PC-3 (cell line): ENCODE results near the gene CTNND2. TPM values are rescaled to one million over a fixed set of nuclear protein-coding genes. Genes with fewer than 3 reads are reported as not detected.

Experiments
- ATAC-seq: fragments of 200-7000 bp; cut with Tn5 transposase; 2 replicates; pipeline ENCODE4 v1.9.1; 2020; ENCODE audit warnings: mild to moderate bottlenecking, moderate library complexity
- BruUV-seq: library from RNA; stranded (reverse); fragments of 400-500 nt; replicated peaks from 2 replicates; lab custom pipeline; 2021; lab: Mats Ljungman, UMichigan
- CTCF ChIA-PET: fragments of 300-600 bp; sonication (Branson Sonifier 250); formaldehyde crosslinking; loops from one replicate; lab custom pipeline; 2022; ENCODE audit warnings: antibody characterized with exemption; lab: Charles Lee
- POLR2A ChIA-PET: fragments of 300-600 bp; sonication (Branson Sonifier 250); formaldehyde crosslinking; loops from one replicate; lab custom pipeline; 2022; ENCODE audit warnings: antibody characterized with exemption; ENCODE audit not compliant: unreplicated experiment; lab: Charles Lee
- DNase-seq: peaks from one replicate; pipeline ENCODE4 v3.0.0-alpha.2; 2015
- H2AFZ ChIP-seq: fragments of 300-600 bp; sonication (generic); 2 replicates; pipeline ENCODE4 v1.6.0; 2016; ENCODE audit warnings: antibody characterized with exemption, low read length
- H3F3A ChIP-seq: fragments of 300-600 bp; sonication (generic); one replicate; pipeline ENCODE4 v1.6.0; 2017; ENCODE audit warnings: antibody characterized with exemption, low read length, control low read depth, mild to moderate bottlenecking; ENCODE audit not compliant: unreplicated experiment
- H3K27ac ChIP-seq: fragments of 300-600 bp; sonication (generic); 2 replicates; pipeline ENCODE4 v1.5.1; 2016; ENCODE audit warnings: mild to moderate bottlenecking, low read length
- H3K27me3 ChIP-seq: fragments of 300-600 bp; sonication (generic); 2 replicates; pipeline ENCODE4 v1.6.1; 2016; ENCODE audit warnings: low read length, mixed read lengths
- H3K36me3 ChIP-seq: fragments of 300-600 bp; sonication (generic); 2 replicates; pipeline ENCODE4 v1.6.1; 2016; ENCODE audit warnings: low read depth, mixed run types, low read length, mixed read lengths
- H3K4me1 ChIP-seq: fragments of 300-600 bp; sonication (generic); 2 replicates; pipeline ENCODE4 v1.5.1; 2016; ENCODE audit warnings: low read length; ENCODE audit not compliant: insufficient read depth
- H3K4me2 ChIP-seq: fragments of 300-600 bp; sonication (generic); 2 replicates; pipeline ENCODE4 v1.6.0; 2016; ENCODE audit warnings: low read length
- H3K4me3 ChIP-seq: fragments of 300-600 bp; sonication (generic); 2 replicates; pipeline ENCODE4 v1.5.1; 2016; ENCODE audit warnings: mild to moderate bottlenecking, low read length, mixed read lengths
- H3K79me2 ChIP-seq: fragments of 300-600 bp; sonication (generic); 2 replicates; pipeline ENCODE4 v1.6.1; 2017; ENCODE audit warnings: low read length, mixed read lengths
- H3K9ac ChIP-seq: fragments of 300-600 bp; sonication (generic); 2 replicates; pipeline ENCODE4 v1.6.0; 2016; ENCODE audit warnings: mild to moderate bottlenecking, low read length
- H3K9me2 ChIP-seq: fragments of 300-600 bp; sonication (generic); replicated peaks from 2 replicates; pipeline ENCODE4 v1.6.1; 2016; ENCODE audit warnings: mixed run types, low read length, mixed read lengths
- H3K9me3 ChIP-seq: fragments of 300-600 bp; sonication (generic); 2 replicates; pipeline ENCODE4 v1.6.1; 2016; ENCODE audit warnings: low read length, mixed read lengths
- H4K20me1 ChIP-seq: fragments of 300-600 bp; sonication (generic); 2 replicates; pipeline ENCODE4 v1.6.1; 2016; ENCODE audit warnings: low read length, mixed read lengths
- EZH2 ChIP-seq: fragments of 300-600 bp; sonication (generic); IDR thresholded peaks from one replicate; pipeline ENCODE4 v1.6.1; 2017; ENCODE audit warnings: antibody characterized with exemption, mild to moderate bottlenecking, low read length; ENCODE audit not compliant: unreplicated experiment
- EZH2phosphoT487 ChIP-seq: fragments of 300-600 bp; sonication (generic); IDR thresholded peaks from 2 replicates; pipeline ENCODE4 v1.6.1; 2018; ENCODE audit warnings: mild to moderate bottlenecking, antibody characterized with exemption, low read length, borderline replicate concordance
- intact Hi-C: fragments of 100-400 bp; cut with micrococcal nuclease; formaldehyde crosslinking; loops from 2 replicates; pipeline ENCODE4 v1.9.0; 2023
- total RNA-seq: library from RNA; depleted of rRNA; stranded (reverse); fragments of >200 nt; gene quantifications from 2 replicates; pipeline ENCODE4 v1.2.3, GENCODE V29; 2014
- TF ChIP-seq, protein P1 (sequence below): fragments of 300-600 bp; sonication (generic); conservative IDR thresholded peaks from 2 replicates; pipeline ENCODE4 v1.5.1; 2017; ENCODE audit warnings: antibody characterized with exemption, low read depth, mild to moderate bottlenecking, low read length

Gene CTNND2
- total RNA-seq, 1 experiment from 2014 or later: 1.8 TPM

DNA sequence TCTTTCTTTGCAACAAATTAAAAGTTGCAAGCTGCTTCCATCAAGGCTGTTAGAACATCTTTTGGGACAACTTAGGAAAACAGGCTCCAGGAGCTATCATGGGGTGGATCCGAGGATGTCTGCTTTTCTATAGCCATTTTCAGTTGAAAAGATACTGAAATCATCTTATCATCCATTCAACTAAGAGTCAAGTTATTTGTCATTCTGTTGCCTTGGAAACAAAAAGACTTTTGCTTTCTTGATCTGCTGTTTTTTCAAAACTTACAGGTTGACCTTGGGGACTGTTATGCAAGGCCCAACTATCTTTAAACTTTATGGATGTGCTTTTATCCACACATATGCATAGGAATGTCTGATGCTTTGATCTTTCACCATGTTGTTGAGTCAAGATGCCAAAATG lies 597.9 kb downstream of the CTNND2 start:
- ChIA-PET CTCF (no interaction called here), POLR2A (no interaction called here)
- intact Hi-C loops: no loop called here
- TF ChIP-seq EZH2phosphoT487: no peak
- TF ChIP-seq, protein P1, sequence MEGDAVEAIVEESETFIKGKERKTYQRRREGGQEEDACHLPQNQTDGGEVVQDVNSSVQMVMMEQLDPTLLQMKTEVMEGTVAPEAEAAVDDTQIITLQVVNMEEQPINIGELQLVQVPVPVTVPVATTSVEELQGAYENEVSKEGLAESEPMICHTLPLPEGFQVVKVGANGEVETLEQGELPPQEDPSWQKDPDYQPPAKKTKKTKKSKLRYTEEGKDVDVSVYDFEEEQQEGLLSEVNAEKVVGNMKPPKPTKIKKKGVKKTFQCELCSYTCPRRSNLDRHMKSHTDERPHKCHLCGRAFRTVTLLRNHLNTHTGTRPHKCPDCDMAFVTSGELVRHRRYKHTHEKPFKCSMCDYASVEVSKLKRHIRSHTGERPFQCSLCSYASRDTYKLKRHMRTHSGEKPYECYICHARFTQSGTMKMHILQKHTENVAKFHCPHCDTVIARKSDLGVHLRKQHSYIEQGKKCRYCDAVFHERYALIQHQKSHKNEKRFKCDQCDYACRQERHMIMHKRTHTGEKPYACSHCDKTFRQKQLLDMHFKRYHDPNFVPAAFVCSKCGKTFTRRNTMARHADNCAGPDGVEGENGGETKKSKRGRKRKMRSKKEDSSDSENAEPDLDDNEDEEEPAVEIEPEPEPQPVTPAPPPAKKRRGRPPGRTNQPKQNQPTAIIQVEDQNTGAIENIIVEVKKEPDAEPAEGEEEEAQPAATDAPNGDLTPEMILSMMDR: no peak
- no peak for TF ChIP-seq EZH2
- Histone ChIP-seq H3K4me1 (no peaks in the 10 kb centered on the region), H3K9me2 (no peaks in the 10 kb centered on the region), H3K4me3 (no peak overlapping the region), H3K9me3 (no peaks in the 10 kb centered on the region), H3K27me3 (peaks cover 30% of the 10 kb centered on the region), H2AFZ (no peak overlapping the region), H3K36me3 (no peaks in the 10 kb centered on the region), H3K9ac (no peak overlapping the region), H4K20me1 (no peaks in the 10 kb centered on the region), H3K4me2 (no peak overlapping the region), H3K79me2 (no peaks in the 10 kb centered on the region), H3K27ac (no peak overlapping the region), H3F3A (no peaks in the 10 kb centered on the region)
- no peak for ATAC-seq
- no peak for DNase-seq
- BruUV-seq: no TSS peak

DNA sequence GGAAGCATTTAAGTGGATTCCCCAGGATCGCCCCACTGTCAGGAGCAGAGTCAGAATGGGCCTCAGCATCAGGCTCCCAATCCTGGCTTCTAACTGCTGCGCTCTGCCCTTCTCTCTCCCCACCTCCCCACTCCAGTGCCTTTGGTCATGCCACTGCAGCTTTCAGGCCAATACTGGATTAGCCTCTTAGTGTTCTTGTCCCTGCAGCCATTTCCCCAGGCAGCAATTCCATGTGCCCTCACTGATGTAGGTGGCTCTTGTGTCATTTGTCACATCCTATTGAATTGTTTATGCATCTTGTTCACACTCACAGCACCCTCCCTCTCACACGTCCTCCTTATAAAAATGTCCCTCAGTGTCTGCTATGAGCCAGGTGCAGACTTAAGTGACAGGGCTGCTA lies 599.0 kb downstream of the CTNND2 start:
- Histone ChIP-seq H3K79me2 (no peaks in the 10 kb centered on the region), H3K4me3 (no peak overlapping the region), H3K27me3 (peaks cover 30% of the 10 kb centered on the region), H2AFZ (no peak overlapping the region), H3K36me3 (no peaks in the 10 kb centered on the region), H3F3A (no peaks in the 10 kb centered on the region), H3K27ac (no peak overlapping the region), H3K9me2 (no peaks in the 10 kb centered on the region), H4K20me1 (no peaks in the 10 kb centered on the region), H3K4me2 (no peak overlapping the region), H3K4me1 (no peaks in the 10 kb centered on the region), H3K9ac (no peak overlapping the region), H3K9me3 (no peaks in the 10 kb centered on the region)
- DNase-seq: no peak
- intact Hi-C loops: no loop called here
- no peak for ATAC-seq
- no TSS peak for BruUV-seq
- ChIA-PET CTCF (no interaction called here), POLR2A (no interaction called here)
- TF ChIP-seq EZH2: no peak
- TF ChIP-seq, protein P1: no peak
- TF ChIP-seq EZH2phosphoT487: no peak

DNA sequence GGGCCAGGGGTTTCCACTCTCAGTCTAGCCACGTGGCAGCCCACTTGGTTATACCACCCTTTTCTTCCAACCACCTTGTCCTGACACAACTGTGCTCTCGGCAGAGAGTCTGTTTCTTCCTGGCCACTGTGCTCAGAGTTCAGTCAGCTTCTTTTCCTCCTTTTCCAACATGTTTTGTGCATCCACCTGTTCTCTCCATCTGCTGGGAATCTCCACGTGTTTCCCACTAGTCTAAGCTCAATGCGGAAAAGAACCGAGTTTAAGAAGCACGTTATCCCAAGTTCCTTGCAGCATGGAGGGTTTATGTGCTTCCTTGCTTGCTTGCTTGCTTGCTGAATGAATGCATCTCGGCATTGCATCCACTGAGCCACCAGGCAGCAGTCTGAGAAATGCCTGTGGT lies 599.6 kb downstream of the CTNND2 start:
- no peak for TF ChIP-seq EZH2
- ATAC-seq (no peak), DNase-seq (no peak)
- Histone ChIP-seq H3K9ac (no peak overlapping the region), H3F3A (no peaks in the 10 kb centered on the region), H2AFZ (no peak overlapping the region), H3K9me2 (no peaks in the 10 kb centered on the region), H3K4me1 (no peaks in the 10 kb centered on the region), H3K9me3 (no peaks in the 10 kb centered on the region), H3K4me3 (no peak overlapping the region), H3K4me2 (no peak overlapping the region), H3K79me2 (no peaks in the 10 kb centered on the region), H3K27me3 (peaks cover 30% of the 10 kb centered on the region), H3K27ac (no peak overlapping the region), H4K20me1 (no peaks in the 10 kb centered on the region), H3K36me3 (no peaks in the 10 kb centered on the region)
- ChIA-PET POLR2A (no interaction called here), CTCF (no interaction called here)
- intact Hi-C loops: no loop called here
- no TSS peak for BruUV-seq
